Osteocyte (in vitro differentiated cells): ENCODE measurements around the gene APOC3. TPM values are rescaled to one million over a fixed set of nuclear protein-coding genes. Genes with fewer than 3 reads are reported as not detected.

Source experiments
- DNase-seq: peaks from one replicate; pipeline ENCODE4 v3.0.0; 2021; ENCODE audit warnings: mixed read lengths; ENCODE audit not compliant: unreplicated experiment; ENCODE audit errors: extremely low spot score
- H3K27ac Mint-ChIP-seq: one replicate; pipeline ENCODE4 v1.8.0; 2021; ENCODE audit warnings: mild to moderate bottlenecking, mixed read lengths; ENCODE audit not compliant: unreplicated experiment
- H3K27me3 Mint-ChIP-seq: one replicate; pipeline ENCODE4 v1.8.0; 2021; ENCODE audit warnings: mixed read lengths; ENCODE audit not compliant: unreplicated experiment
- H3K36me3 Mint-ChIP-seq: one replicate; pipeline ENCODE4 v1.8.0; 2021; ENCODE audit warnings: mixed read lengths; ENCODE audit not compliant: unreplicated experiment
- H3K4me1 Mint-ChIP-seq: one replicate; pipeline ENCODE4 v1.8.0; 2021; ENCODE audit warnings: mixed read lengths; ENCODE audit not compliant: unreplicated experiment
- H3K4me3 Mint-ChIP-seq: one replicate; pipeline ENCODE4 v1.8.0; 2021; ENCODE audit warnings: mild to moderate bottlenecking, moderate library complexity, mixed read lengths; ENCODE audit not compliant: unreplicated experiment
- H3K9me3 Mint-ChIP-seq: one replicate; pipeline ENCODE4 v1.8.0; 2021; ENCODE audit warnings: mixed read lengths; ENCODE audit not compliant: unreplicated experiment
- CTCF ChIP-seq: fragments of 200-600 bp; sonication (generic); IDR thresholded peaks from 2 replicates; pipeline ENCODE4 v1.5.0; 2021; ENCODE audit warnings: antibody characterized with exemption, mild to moderate bottlenecking, moderate library complexity
- total RNA-seq: library from RNA; stranded (reverse); gene quantifications from 2 replicates; pipeline ENCODE4 v1.2.1, GENCODE V29; 2021

The APOC3 gene
- total RNA-seq, 1 donor from 2014 or later: not detected

GRCh38 chr11:116842117-116842516 is 12.4 kb downstream of the APOC3 start:
- Mint-ChIP-seq H3K9me3 (no peaks in the 10 kb centered on the region), H3K4me1 (no peaks in the 10 kb centered on the region), H3K27ac (no peak overlapping the region), H3K27me3 (no peaks in the 10 kb centered on the region), H3K36me3 (peaks cover 31% of the 10 kb centered on the region), H3K4me3 (no peak overlapping the region)
- TF ChIP-seq CTCF: no peak
- DNase-seq: no peak

- Mint-ChIP-seq H3K4me3 (no peak overlapping the region), H3K4me1 (no peaks in the 10 kb centered on the region), H3K36me3 (peaks cover 36% of the 10 kb centered on the region), H3K27ac (no peak overlapping the region), H3K27me3 (no peaks in the 10 kb centered on the region), H3K9me3 (no peaks in the 10 kb centered on the region)
- no peak for TF ChIP-seq CTCF
- DNase-seq: no peak
Observed at GRCh38 chr11:116842909-116843308, 13.2 kb downstream of the APOC3 start.

GRCh38 chr11:116843661-116844060 is 14.0 kb downstream of the APOC3 start:
- DNase-seq: no peak
- no peak for TF ChIP-seq CTCF
- H3K4me1 Mint-ChIP-seq: no peaks in the 10 kb centered on the region
- H3K36me3 Mint-ChIP-seq: peaks cover 36% of the 10 kb centered on the region
- no peaks in the 10 kb centered on the region for H3K9me3 Mint-ChIP-seq
- no peak overlapping the region for H3K27ac Mint-ChIP-seq
- H3K27me3 Mint-ChIP-seq: no peaks in the 10 kb centered on the region
- no peak overlapping the region for H3K4me3 Mint-ChIP-seq

- peaks cover 36% of the 10 kb centered on the region for H3K36me3 Mint-ChIP-seq
- H3K4me3 Mint-ChIP-seq: no peak overlapping the region
- no peaks in the 10 kb centered on the region for H3K27me3 Mint-ChIP-seq
- no peak overlapping the region for H3K27ac Mint-ChIP-seq
- no peaks in the 10 kb centered on the region for H3K9me3 Mint-ChIP-seq
- no peaks in the 10 kb centered on the region for H3K4me1 Mint-ChIP-seq
- TF ChIP-seq CTCF: no peak
- no peak for DNase-seq
Observed at GRCh38 chr11:116844722-116845121, 15.0 kb downstream of the APOC3 start.

- Mint-ChIP-seq H3K27me3 (no peaks in the 10 kb centered on the region), H3K27ac (no peak overlapping the region), H3K4me1 (peaks cover 2% of the 10 kb centered on the region), H3K4me3 (no peak overlapping the region), H3K36me3 (peaks cover 41% of the 10 kb centered on the region), H3K9me3 (no peaks in the 10 kb centered on the region)
- TF ChIP-seq CTCF: no peak
- DNase-seq: no peak
Observed at GRCh38 chr11:116847612-116848011, 17.9 kb downstream of the APOC3 start.
